Measurements from ENCODE around the gene FBLL1.
A peak's percentile ranks its signal among the peaks of the same experiment; 100 is the strongest.

DNA sequence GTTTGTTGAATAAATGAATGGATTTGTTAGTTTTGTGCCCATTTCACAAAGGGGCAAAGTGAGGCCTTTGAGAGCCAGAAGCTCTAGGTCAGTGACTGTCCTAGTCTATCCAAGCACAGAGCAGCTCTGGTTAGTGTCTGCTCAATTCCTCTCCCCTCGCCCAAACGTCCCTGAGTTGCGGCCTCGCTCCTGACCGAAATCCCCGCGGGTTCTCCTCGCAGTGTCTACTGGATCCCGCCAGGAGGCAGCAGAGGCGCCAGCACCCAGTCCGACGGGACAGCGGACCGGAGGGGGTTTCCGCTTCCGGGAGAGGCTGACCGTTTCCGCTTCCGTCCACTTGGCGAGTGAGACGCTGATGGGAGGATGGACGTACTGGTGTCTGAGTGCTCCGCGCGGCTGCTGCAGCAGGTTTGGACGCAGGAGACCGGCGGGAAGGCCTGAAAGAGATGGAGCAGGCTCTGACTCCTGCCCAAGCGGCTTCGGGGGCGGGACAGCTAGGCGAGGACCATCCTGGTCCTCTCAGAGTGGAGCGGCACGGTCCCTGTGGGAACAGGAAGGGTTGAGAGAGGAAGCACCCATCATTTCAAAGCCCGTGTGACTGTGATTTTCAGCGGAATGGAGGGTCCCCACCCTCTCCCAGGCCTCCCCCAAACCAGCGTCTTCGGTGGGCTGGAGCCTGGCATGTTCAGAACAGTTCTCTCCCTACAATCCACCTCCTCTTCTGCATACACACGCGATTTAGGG, 42.8 kb upstream of the FBLL1 start, which contains the start of gene RARS1:
- peak; percentile 64 for TF ChIP-seq EZH2 (IDR thresholded peaks at IDR 0.05)
- TF ChIP-seq, protein P1, sequence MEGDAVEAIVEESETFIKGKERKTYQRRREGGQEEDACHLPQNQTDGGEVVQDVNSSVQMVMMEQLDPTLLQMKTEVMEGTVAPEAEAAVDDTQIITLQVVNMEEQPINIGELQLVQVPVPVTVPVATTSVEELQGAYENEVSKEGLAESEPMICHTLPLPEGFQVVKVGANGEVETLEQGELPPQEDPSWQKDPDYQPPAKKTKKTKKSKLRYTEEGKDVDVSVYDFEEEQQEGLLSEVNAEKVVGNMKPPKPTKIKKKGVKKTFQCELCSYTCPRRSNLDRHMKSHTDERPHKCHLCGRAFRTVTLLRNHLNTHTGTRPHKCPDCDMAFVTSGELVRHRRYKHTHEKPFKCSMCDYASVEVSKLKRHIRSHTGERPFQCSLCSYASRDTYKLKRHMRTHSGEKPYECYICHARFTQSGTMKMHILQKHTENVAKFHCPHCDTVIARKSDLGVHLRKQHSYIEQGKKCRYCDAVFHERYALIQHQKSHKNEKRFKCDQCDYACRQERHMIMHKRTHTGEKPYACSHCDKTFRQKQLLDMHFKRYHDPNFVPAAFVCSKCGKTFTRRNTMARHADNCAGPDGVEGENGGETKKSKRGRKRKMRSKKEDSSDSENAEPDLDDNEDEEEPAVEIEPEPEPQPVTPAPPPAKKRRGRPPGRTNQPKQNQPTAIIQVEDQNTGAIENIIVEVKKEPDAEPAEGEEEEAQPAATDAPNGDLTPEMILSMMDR (IDR thresholded peaks at IDR 0.05) = peak; percentile 87

Measured in neural progenitor cell (in vitro differentiated cells).